Suprapubic skin (tissue), 3 donors: ENCODE results near the gene PTPRJ.
"Not testable (repeated sequence)": the region's sequence is repeated elsewhere in the genome, so short reads cannot be mapped to it uniquely, and the experiment has no call there.

Experiments
- POLR2A ChIP-seq, 2 donors: fragments of 450-650 bp; IDR thresholded peaks; one replicate each; pipeline ENCODE4 v1.6.1; 2017; ENCODE audit warnings: antibody characterized with exemption in 2 of 2, mild to moderate bottlenecking in 2 of 2, moderate library complexity in 2 of 2
- TF ChIP-seq, protein P1 (sequence below), 2 donors: fragments of 200-600 bp in 1 of 2; fragments of 450-650 bp in 1 of 2; sonication (generic) in 1 of 2; IDR thresholded peaks; one replicate each; pipeline ENCODE4 v1.5.1; 2016 to 2019; ENCODE audit warnings: antibody characterized with exemption in 2 of 2, mild to moderate bottlenecking in 1 of 2, moderate library complexity in 1 of 2

- TF ChIP-seq, protein P1, sequence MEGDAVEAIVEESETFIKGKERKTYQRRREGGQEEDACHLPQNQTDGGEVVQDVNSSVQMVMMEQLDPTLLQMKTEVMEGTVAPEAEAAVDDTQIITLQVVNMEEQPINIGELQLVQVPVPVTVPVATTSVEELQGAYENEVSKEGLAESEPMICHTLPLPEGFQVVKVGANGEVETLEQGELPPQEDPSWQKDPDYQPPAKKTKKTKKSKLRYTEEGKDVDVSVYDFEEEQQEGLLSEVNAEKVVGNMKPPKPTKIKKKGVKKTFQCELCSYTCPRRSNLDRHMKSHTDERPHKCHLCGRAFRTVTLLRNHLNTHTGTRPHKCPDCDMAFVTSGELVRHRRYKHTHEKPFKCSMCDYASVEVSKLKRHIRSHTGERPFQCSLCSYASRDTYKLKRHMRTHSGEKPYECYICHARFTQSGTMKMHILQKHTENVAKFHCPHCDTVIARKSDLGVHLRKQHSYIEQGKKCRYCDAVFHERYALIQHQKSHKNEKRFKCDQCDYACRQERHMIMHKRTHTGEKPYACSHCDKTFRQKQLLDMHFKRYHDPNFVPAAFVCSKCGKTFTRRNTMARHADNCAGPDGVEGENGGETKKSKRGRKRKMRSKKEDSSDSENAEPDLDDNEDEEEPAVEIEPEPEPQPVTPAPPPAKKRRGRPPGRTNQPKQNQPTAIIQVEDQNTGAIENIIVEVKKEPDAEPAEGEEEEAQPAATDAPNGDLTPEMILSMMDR (IDR thresholded peaks at IDR 0.05) = not testable (repeated sequence)
- not testable (repeated sequence) for TF ChIP-seq POLR2A (IDR thresholded peaks at IDR 0.05)
These were observed 46.6 kb upstream of the PTPRJ start for GRCh38 chr11:47933797-47934196.
